ENCODE results near the gene TRIM71.
"Not testable (repeated sequence)": the region's sequence is repeated elsewhere in the genome, so short reads cannot be mapped to it uniquely, and the experiment has no call there.

The TRIM71 gene

GRCh38 chr3:32817558-32818228 lies at the start of gene TRIM71:
TSS of gene TRIM71 (plus strand) at chr3:32817997. CDS start at chr3:32818081, 84 bp downstream.
- DNase-seq (ENCODE audit: low read depth) = no peak

- no peak for DNase-seq (ENCODE audit: low read depth)
Observed at GRCh38 chr3:32778389-32778788, 39.4 kb upstream of the TRIM71 start.

- no peak for DNase-seq (ENCODE audit: low read depth)
Observed at GRCh38 chr3:32780071-32780734, 37.6 kb upstream of the TRIM71 start.

- no peak for DNase-seq (ENCODE audit: low read depth)
Observed at GRCh38 chr3:32780735-32781210, 37.0 kb upstream of the TRIM71 start.

- peak; percentile 45 for DNase-seq (ENCODE audit: low read depth)
Observed at GRCh38 chr3:32781211-32781968, 36.4 kb upstream of the TRIM71 start.

- not testable (repeated sequence) for DNase-seq (ENCODE audit: low read depth)
Observed at GRCh38 chr3:32781969-32782270, 35.9 kb upstream of the TRIM71 start.

GRCh38 chr3:32782407-32782806 lies 35.4 kb upstream of the TRIM71 start:
- no peak for DNase-seq (ENCODE audit: low read depth)

- DNase-seq (ENCODE audit: low read depth) = no peak
Observed at GRCh38 chr3:32791833-32792232, 26.0 kb upstream of the TRIM71 start.

- DNase-seq (ENCODE audit: low read depth) = no peak
Observed at GRCh38 chr3:32794487-32795308, 23.1 kb upstream of the TRIM71 start.

- not testable (repeated sequence) for DNase-seq (ENCODE audit: low read depth)
Observed at GRCh38 chr3:32796384-32796950, 21.3 kb upstream of the TRIM71 start.

GRCh38 chr3:32797776-32798175 lies 20.0 kb upstream of the TRIM71 start:
- no peak for DNase-seq (ENCODE audit: low read depth)

GRCh38 chr3:32801440-32801839 lies 16.4 kb upstream of the TRIM71 start:
- DNase-seq (ENCODE audit: low read depth) = not testable (repeated sequence)

- no peak for DNase-seq (ENCODE audit: low read depth)
Observed at GRCh38 chr3:32813180-32813579, 4.6 kb upstream of the TRIM71 start.

GRCh38 chr3:32814361-32814760 lies 3.4 kb upstream of the TRIM71 start:
- no peak for DNase-seq (ENCODE audit: low read depth)

GRCh38 chr3:32815841-32816438 lies 1.9 kb upstream of the TRIM71 start:
- no peak for DNase-seq (ENCODE audit: low read depth)

GRCh38 chr3:32816439-32817256 lies 1.1 kb upstream of the TRIM71 start:
- DNase-seq (ENCODE audit: low read depth) = no peak

GRCh38 chr3:32817257-32817557 lies 590 bp upstream of the TRIM71 start:
- DNase-seq (ENCODE audit: low read depth) = no peak

GRCh38 chr3:32818229-32818969 lies 602 bp downstream of the TRIM71 start:
- DNase-seq (ENCODE audit: low read depth) = no peak

GRCh38 chr3:32818970-32819511 lies 1.2 kb downstream of the TRIM71 start:
- DNase-seq (ENCODE audit: low read depth) = no peak

Data from activated T-cell treated with anti-CD3 and anti-CD28 coated beads for 1 hour (primary cell).